HepG2 (cell line): ENCODE data around the gene MUC4.

Experiments
- CREB3 ChIP-seq: sonication (generic); formaldehyde crosslinking; IDR thresholded peaks from 2 replicates; pipeline ENCODE4 v1.5.0; 2020; ENCODE audit warnings: missing genetic modification reagents
- RXRA ChIP-seq: sonication (generic); formaldehyde crosslinking; IDR thresholded peaks from 2 replicates; pipeline ENCODE4 v1.5.1; 2020; ENCODE audit warnings: missing genetic modification reagents
- TFDP1 ChIP-seq: IDR thresholded peaks from 2 replicates; pipeline ENCODE4 v1.6.1; 2016; ENCODE audit warnings: missing compliant biosample characterization, missing genetic modification reagents, borderline replicate concordance

DNA sequence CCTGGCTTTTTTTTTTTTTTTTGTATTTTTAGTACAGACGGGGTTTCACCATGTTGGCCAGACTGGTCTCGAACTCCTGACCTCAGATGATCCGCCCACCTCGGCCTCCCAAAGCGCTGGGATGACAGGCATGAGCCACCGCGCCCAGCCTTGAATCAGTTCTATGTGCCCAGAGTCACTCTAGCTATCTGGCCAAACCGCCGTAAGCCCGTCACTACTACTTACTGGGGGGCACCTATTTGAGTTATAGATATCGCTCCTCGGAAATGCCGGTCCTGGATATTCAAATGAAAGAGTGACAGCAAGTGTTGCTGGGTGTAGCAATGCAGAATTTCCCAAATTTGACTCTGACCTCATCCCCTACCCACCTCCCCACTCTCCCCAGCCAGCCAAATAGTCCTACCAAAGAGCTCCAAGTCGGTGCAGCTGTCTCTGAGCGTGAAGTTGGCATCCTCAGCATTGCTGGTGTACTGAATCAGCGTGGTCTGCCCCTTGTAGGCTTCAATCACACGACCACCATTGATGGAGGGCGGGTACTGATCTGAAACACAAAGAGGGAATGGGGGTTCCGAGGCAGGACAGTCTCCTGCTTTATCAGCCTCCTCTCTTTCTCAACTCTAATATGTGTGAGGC is 52.9 kb downstream of the MUC4 start:
- TF ChIP-seq TFDP1 (CRISPR knock-in tag): no peak
- TF ChIP-seq CREB3 (CRISPR knock-in tag): no peak
- TF ChIP-seq RXRA (CRISPR knock-in tag): no peak
